Measurements from ENCODE around the gene COQ3. TPM values are rescaled to one million over a fixed set of nuclear protein-coding genes. Genes with fewer than 3 reads are reported as not detected.
A peak's percentile ranks its signal among the peaks of the same experiment; 100 is the strongest.
"Not testable (repeated sequence)": the region's sequence is repeated elsewhere in the genome, so short reads cannot be mapped to it uniquely, and the experiment has no call there.

The COQ3 gene
- total RNA-seq, 1 donor from 2014 or later = 3.3 TPM

GRCh38 chr6:99341862-99342455 lies 52.0 kb downstream of the COQ3 start:
- TF ChIP-seq CTCF (IDR thresholded peaks at IDR 0.05; ENCODE audit: insufficient read depth, low read length, poor library complexity, severe bottlenecking) = no peak
- no peak for DNase-seq (ENCODE audit: low read depth)

GRCh38 chr6:99338188-99338587 lies 55.8 kb downstream of the COQ3 start:
- Histone ChIP-seq H3K4me3 (ENCODE audit: low read depth, low read length) (no peak overlapping the region), H3K27me3 (ENCODE audit: control insufficient read depth, insufficient read depth, low read length) (no peaks in the 10 kb centered on the region), H3K36me3 (ENCODE audit: control insufficient read depth, insufficient read depth, low read length) (no peaks in the 10 kb centered on the region)
- no peak for DNase-seq (ENCODE audit: low read depth)
- TF ChIP-seq CTCF (IDR thresholded peaks at IDR 0.05; ENCODE audit: insufficient read depth, low read length, poor library complexity, severe bottlenecking) = no peak

More at GRCh38 chr6:99341862-99342455, 52.0 kb downstream of the COQ3 start:
- Histone ChIP-seq H3K27me3 (ENCODE audit: control insufficient read depth, insufficient read depth, low read length) (no peaks in the 10 kb centered on the region), H3K4me3 (ENCODE audit: low read depth, low read length) (no peak overlapping the region), H3K36me3 (ENCODE audit: control insufficient read depth, insufficient read depth, low read length) (no peaks in the 10 kb centered on the region)

GRCh38 chr6:99335298-99335697 lies 58.7 kb downstream of the COQ3 start:
- DNase-seq (ENCODE audit: low read depth); H3K36me3 ChIP-seq (ENCODE audit: control insufficient read depth, insufficient read depth, low read length); H3K27me3 ChIP-seq (ENCODE audit: control insufficient read depth, insufficient read depth, low read length); H3K4me3 ChIP-seq (ENCODE audit: low read depth, low read length): not testable (repeated sequence)

GRCh38 chr6:99334526-99335127 lies 59.4 kb downstream of the COQ3 start:
- peak; percentile 71 for TF ChIP-seq CTCF (IDR thresholded peaks at IDR 0.05; ENCODE audit: insufficient read depth, low read length, poor library complexity, severe bottlenecking)
- H3K4me3 ChIP-seq (ENCODE audit: low read depth, low read length) = no peak overlapping the region
- no peaks in the 10 kb centered on the region for H3K27me3 ChIP-seq (ENCODE audit: control insufficient read depth, insufficient read depth, low read length)
- peak; percentile 25 for DNase-seq (ENCODE audit: low read depth)
- H3K36me3 ChIP-seq (ENCODE audit: control insufficient read depth, insufficient read depth, low read length) = no peaks in the 10 kb centered on the region

GRCh38 chr6:99333068-99333467 lies 60.9 kb downstream of the COQ3 start:
- no peak for DNase-seq (ENCODE audit: low read depth)
- Histone ChIP-seq H3K27me3 (ENCODE audit: control insufficient read depth, insufficient read depth, low read length) (no peaks in the 10 kb centered on the region), H3K36me3 (ENCODE audit: control insufficient read depth, insufficient read depth, low read length) (no peaks in the 10 kb centered on the region), H3K4me3 (ENCODE audit: low read depth, low read length) (no peak overlapping the region)
- no peak for TF ChIP-seq CTCF (IDR thresholded peaks at IDR 0.05; ENCODE audit: insufficient read depth, low read length, poor library complexity, severe bottlenecking)

- TF ChIP-seq CTCF (IDR thresholded peaks at IDR 0.05; ENCODE audit: insufficient read depth, low read length, poor library complexity, severe bottlenecking) = no peak
- DNase-seq (ENCODE audit: low read depth) = no peak
- H3K4me3 ChIP-seq (ENCODE audit: low read depth, low read length) = no peak overlapping the region
- H3K27me3 ChIP-seq (ENCODE audit: control insufficient read depth, insufficient read depth, low read length) = no peaks in the 10 kb centered on the region
- no peaks in the 10 kb centered on the region for H3K36me3 ChIP-seq (ENCODE audit: control insufficient read depth, insufficient read depth, low read length)
These were observed 62.5 kb downstream of the COQ3 start for GRCh38 chr6:99331531-99331930.

Data from kidney epithelial cell (primary cell).